MCF 10A (cell line): Measurements from ENCODE around the gene IL20RA. TPM values are rescaled to one million over a fixed set of nuclear protein-coding genes. Genes with fewer than 3 reads are reported as not detected.
A peak's percentile ranks its signal among the peaks of the same experiment; 100 is the strongest.
"Not testable (repeated sequence)": the region's sequence is repeated elsewhere in the genome, so short reads cannot be mapped to it uniquely, and the experiment has no call there.

ENCODE experiments used
- BruUV-seq: library from RNA; stranded (reverse); fragments of 400-500 nt; replicated peaks from 2 replicates; lab custom pipeline; 2021; lab: Mats Ljungman, UMichigan
- CTCF ChIA-PET: fragments of 300-600 bp; sonication (Branson Sonifier 250); formaldehyde crosslinking; extraction: SDS; loops from one replicate; lab custom pipeline; 2021; ENCODE audit warnings: antibody characterized with exemption, inconsistent platforms; lab: Yijun Ruan, JAX
- POLR2A ChIA-PET: fragments of 300-600, 350-650 bp; sonication (Branson Sonifier 250); formaldehyde crosslinking; extraction: SDS; loops from one replicate; lab custom pipeline; 2020; ENCODE audit warnings: antibody characterized with exemption, inconsistent platforms; lab: Yijun Ruan, JAX
- DNase-seq: peaks from one replicate; pipeline ENCODE4 v3.0.0-alpha.2; 2018; ENCODE audit not compliant: unreplicated experiment
- H3K27ac Mint-ChIP-seq: one replicate; pipeline ENCODE4 v1.8.0; 2022; ENCODE audit warnings: mild to moderate bottlenecking, low read depth, mixed read lengths; ENCODE audit not compliant: unreplicated experiment
- H3K27me3 Mint-ChIP-seq: one replicate; pipeline ENCODE4 v1.8.0; 2022; ENCODE audit warnings: mixed read lengths; ENCODE audit not compliant: insufficient read depth, unreplicated experiment
- H3K36me3 Mint-ChIP-seq: one replicate; pipeline ENCODE4 v1.8.0; 2022; ENCODE audit warnings: mild to moderate bottlenecking, moderate library complexity, mixed read lengths; ENCODE audit not compliant: insufficient read depth, unreplicated experiment
- H3K4me1 Mint-ChIP-seq: one replicate; pipeline ENCODE4 v1.8.0; 2022; ENCODE audit warnings: mixed read lengths; ENCODE audit not compliant: insufficient read depth, unreplicated experiment
- H3K4me3 Mint-ChIP-seq: one replicate; pipeline ENCODE4 v1.8.0; 2022; ENCODE audit warnings: mild to moderate bottlenecking, moderate library complexity, mixed read lengths; ENCODE audit not compliant: unreplicated experiment
- H3K9me3 Mint-ChIP-seq: one replicate; pipeline ENCODE4 v1.8.0; 2022; ENCODE audit warnings: mixed read lengths; ENCODE audit not compliant: unreplicated experiment
- intact Hi-C: fragments of 100-400 bp; cut with micrococcal nuclease; formaldehyde crosslinking; loops from 2 replicates; pipeline ENCODE4 v1.14.1; 2022
- total RNA-seq: library from RNA; stranded (reverse); gene quantifications from 2 replicates; pipeline ENCODE4 v1.2.3, GENCODE V29; 2022
- TF ChIP-seq, protein P1 (sequence below): fragments of 200-600 bp; IDR thresholded peaks from one replicate; pipeline ENCODE4 v1.8.0; 2022; ENCODE audit warnings: antibody characterized with exemption, mild to moderate bottlenecking; ENCODE audit not compliant: unreplicated experiment

The IL20RA gene
- total RNA-seq, 1 experiment from 2014 or later = 0.23 TPM

DNA sequence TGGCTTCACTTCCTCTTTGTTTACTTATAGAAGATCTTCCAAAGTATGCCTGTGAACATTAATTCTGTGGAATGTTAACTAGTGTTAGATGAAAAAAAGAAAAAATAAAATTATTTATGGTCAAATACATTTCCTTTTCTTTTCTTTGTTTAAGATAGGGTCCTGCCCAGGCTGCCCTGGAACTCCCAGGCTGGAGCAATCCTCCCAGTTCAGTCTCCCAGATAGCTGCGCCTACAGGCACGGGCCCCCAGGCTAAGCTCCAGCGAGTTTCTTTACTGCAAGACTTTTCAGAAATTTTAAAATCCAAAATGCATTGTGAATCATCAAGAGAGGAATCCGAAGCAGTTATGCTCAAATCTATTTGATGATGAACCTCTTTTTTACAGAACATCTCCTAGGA lies 39.3 kb upstream of the IL20RA start:
- intact Hi-C loops = no loop called here
- POLR2A ChIA-PET = interaction anchor here (0.5 kb wide), 1 partner anchor 13 kb away, joined by 3 read pairs; no protein-coding TSS in a partner anchor
- no peak overlapping the region for H3K4me3 Mint-ChIP-seq
- DNase-seq = no peak
- no peaks in the 10 kb centered on the region for H3K27me3 Mint-ChIP-seq
- BruUV-seq = no TSS peak
- CTCF ChIA-PET = interaction anchor here (0.9 to 1.2 kb wide), 2 partner anchors 10 to 11 kb away, joined by 3 to 4 read pairs; no protein-coding TSS in a partner anchor
- no peaks in the 10 kb centered on the region for H3K4me1 Mint-ChIP-seq
- TF ChIP-seq, protein P1, sequence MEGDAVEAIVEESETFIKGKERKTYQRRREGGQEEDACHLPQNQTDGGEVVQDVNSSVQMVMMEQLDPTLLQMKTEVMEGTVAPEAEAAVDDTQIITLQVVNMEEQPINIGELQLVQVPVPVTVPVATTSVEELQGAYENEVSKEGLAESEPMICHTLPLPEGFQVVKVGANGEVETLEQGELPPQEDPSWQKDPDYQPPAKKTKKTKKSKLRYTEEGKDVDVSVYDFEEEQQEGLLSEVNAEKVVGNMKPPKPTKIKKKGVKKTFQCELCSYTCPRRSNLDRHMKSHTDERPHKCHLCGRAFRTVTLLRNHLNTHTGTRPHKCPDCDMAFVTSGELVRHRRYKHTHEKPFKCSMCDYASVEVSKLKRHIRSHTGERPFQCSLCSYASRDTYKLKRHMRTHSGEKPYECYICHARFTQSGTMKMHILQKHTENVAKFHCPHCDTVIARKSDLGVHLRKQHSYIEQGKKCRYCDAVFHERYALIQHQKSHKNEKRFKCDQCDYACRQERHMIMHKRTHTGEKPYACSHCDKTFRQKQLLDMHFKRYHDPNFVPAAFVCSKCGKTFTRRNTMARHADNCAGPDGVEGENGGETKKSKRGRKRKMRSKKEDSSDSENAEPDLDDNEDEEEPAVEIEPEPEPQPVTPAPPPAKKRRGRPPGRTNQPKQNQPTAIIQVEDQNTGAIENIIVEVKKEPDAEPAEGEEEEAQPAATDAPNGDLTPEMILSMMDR = no peak
- no peak overlapping the region for H3K27ac Mint-ChIP-seq
- no peaks in the 10 kb centered on the region for H3K36me3 Mint-ChIP-seq
- no peaks in the 10 kb centered on the region for H3K9me3 Mint-ChIP-seq

GRCh38 chr6:137081997-137082396 lies 37.2 kb upstream of the IL20RA start:
- BruUV-seq = no TSS peak
- intact Hi-C loops = no loop called here
- no peak for DNase-seq
- ChIA-PET CTCF (interaction anchor here (1.2 kb wide), 1 partner anchor 67 kb away, joined by 3 read pairs; no protein-coding TSS in a partner anchor), POLR2A (no interaction called here)
- TF ChIP-seq, protein P1 = no peak
- Mint-ChIP-seq H3K4me1 (no peaks in the 10 kb centered on the region), H3K36me3 (no peaks in the 10 kb centered on the region), H3K9me3 (no peaks in the 10 kb centered on the region), H3K27me3 (no peaks in the 10 kb centered on the region), H3K27ac (no peak overlapping the region), H3K4me3 (no peak overlapping the region)

GRCh38 chr6:137080711-137081110 lies 35.9 kb upstream of the IL20RA start:
- ChIA-PET POLR2A (no interaction called here), CTCF (interaction anchor here (0.6 to 1.3 kb wide), 5 partner anchors 14 to 371 kb away, joined by 3 to 4 read pairs (median 3); no protein-coding TSS in a partner anchor)
- BruUV-seq = no TSS peak
- H3K27ac Mint-ChIP-seq = no peak overlapping the region
- H3K4me1 Mint-ChIP-seq = no peaks in the 10 kb centered on the region
- H3K27me3 Mint-ChIP-seq = no peaks in the 10 kb centered on the region
- H3K9me3 Mint-ChIP-seq = no peaks in the 10 kb centered on the region
- no peak for DNase-seq
- intact Hi-C loops = no loop called here
- TF ChIP-seq, protein P1 = no peak
- no peaks in the 10 kb centered on the region for H3K36me3 Mint-ChIP-seq
- H3K4me3 Mint-ChIP-seq = no peak overlapping the region

- intact Hi-C loops = loop anchor here (1.0 to 5.0 kb wide), 4 partner anchors 90 to 565 kb away; no protein-coding TSS in a partner anchor
- CTCF ChIA-PET = interaction anchor here (0.6 to 2.7 kb wide), 22 partner anchors 9 to 899 kb away, joined by 3 to 24 read pairs (median 4); no protein-coding TSS in a partner anchor
- Mint-ChIP-seq H3K4me1 (no peaks in the 10 kb centered on the region), H3K36me3 (no peaks in the 10 kb centered on the region), H3K9me3 (peaks cover 15% of the 10 kb centered on the region), H3K4me3 (no peak overlapping the region), H3K27ac (no peak overlapping the region), H3K27me3 (no peaks in the 10 kb centered on the region)
- POLR2A ChIA-PET = interaction anchor here (0.6 to 1.3 kb wide), 6 partner anchors 12 to 562 kb away, joined by 3 to 8 read pairs (median 4); no protein-coding TSS in a partner anchor
- BruUV-seq = no TSS peak
- TF ChIP-seq, protein P1 = peak; percentile 68
- DNase-seq = peak; percentile 86
Observed at GRCh38 chr6:137076277-137077068, 31.7 kb upstream of the IL20RA start.

DNA sequence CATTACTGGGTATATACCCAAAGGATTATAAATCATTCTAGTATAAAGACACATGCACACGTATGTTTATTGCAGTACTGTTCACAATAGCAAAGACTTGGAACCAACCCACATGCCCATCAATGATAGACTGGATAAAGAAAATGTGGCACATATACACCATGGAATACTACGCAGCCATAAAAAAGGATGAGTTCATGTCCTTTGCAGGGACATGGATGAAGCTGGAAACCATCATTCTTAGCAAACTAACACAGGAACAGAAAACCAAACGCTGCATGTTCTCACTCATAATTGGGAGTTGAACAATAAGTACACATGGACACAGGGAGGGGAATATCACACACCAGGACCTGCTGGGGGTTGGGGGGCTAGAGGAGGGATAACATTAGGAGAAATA lies 31.0 kb upstream of the IL20RA start:
- H3K27me3 Mint-ChIP-seq, H3K4me3 Mint-ChIP-seq, DNase-seq, H3K36me3 Mint-ChIP-seq, BruUV-seq, H3K27ac Mint-ChIP-seq, H3K4me1 Mint-ChIP-seq: not testable (repeated sequence)
- peaks cover 18% of the 10 kb centered on the region for H3K9me3 Mint-ChIP-seq
- ChIA-PET POLR2A (interaction anchor here (0.6 to 1.3 kb wide), 4 partner anchors 12 to 562 kb away, joined by 3 to 8 read pairs (median 4); no protein-coding TSS in a partner anchor), CTCF (interaction anchor here (0.6 to 2.7 kb wide), 8 partner anchors 10 to 900 kb away, joined by 3 to 24 read pairs (median 6); no protein-coding TSS in a partner anchor)
- intact Hi-C loops = loop anchor here (1.0 to 5.0 kb wide), 4 partner anchors 91 to 566 kb away; no protein-coding TSS in a partner anchor
